Suprapubic skin (tissue), 3 donors: ENCODE measurements around the gene NRSN2.

ENCODE experiments used
- CTCF ChIP-seq, 2 donors: fragments of 200-600 bp in 1 of 2; fragments of 450-650 bp in 1 of 2; sonication (generic) in 1 of 2; IDR thresholded peaks; one replicate each; pipeline ENCODE4 v1.5.1; 2016 to 2019; ENCODE audit warnings: antibody characterized with exemption in 2 of 2, mild to moderate bottlenecking in 1 of 2, moderate library complexity in 1 of 2
- POLR2AphosphoS5 ChIP-seq, 3 donors: sonication (generic); formaldehyde crosslinking; IDR thresholded peaks; one replicate each; pipeline ENCODE4 v1.6.1; 2017; ENCODE audit warnings: antibody characterized with exemption in 3 of 3

GRCh38 chr20:403582-403957 is 56.7 kb downstream of the NRSN2 start:
- no peak for TF ChIP-seq CTCF (IDR thresholded peaks at IDR 0.05)
- no peak for TF ChIP-seq POLR2AphosphoS5 (IDR thresholded peaks at IDR 0.05)
